Measurements from ENCODE around the gene DECR2. TPM values are rescaled to one million over a fixed set of nuclear protein-coding genes. Genes with fewer than 3 reads are reported as not detected.
"Not testable (repeated sequence)": the region's sequence is repeated elsewhere in the genome, so short reads cannot be mapped to it uniquely, and the experiment has no call there.

The DECR2 gene
- polyA plus RNA-seq, 4 donors: 28.1 to 42.0 (median 31.9) TPM

DNA sequence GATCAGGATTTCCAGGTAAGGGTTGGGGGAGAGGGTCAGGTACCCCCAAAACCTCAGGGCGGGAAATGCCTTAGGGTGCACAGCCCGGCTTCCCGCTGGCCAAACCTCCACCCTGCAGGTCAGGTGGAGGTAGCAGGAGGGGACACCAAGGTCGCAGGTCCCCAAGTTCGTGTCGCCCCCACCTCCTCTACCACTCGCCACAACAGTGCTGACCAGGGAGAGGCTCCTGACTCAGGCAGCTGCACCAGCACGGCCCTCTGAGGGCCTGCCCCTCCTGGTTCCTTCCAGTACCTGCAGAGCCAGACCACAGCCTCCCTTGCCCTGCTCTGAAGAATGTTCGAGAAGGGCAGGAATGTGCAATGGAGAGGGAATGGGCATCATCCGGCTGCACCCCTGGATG lies 35.2 kb upstream of the DECR2 start:
- DNase-seq (ENCODE audit: low read depth in 4 of 4, low spot score in 2 of 4): no peak

DNA sequence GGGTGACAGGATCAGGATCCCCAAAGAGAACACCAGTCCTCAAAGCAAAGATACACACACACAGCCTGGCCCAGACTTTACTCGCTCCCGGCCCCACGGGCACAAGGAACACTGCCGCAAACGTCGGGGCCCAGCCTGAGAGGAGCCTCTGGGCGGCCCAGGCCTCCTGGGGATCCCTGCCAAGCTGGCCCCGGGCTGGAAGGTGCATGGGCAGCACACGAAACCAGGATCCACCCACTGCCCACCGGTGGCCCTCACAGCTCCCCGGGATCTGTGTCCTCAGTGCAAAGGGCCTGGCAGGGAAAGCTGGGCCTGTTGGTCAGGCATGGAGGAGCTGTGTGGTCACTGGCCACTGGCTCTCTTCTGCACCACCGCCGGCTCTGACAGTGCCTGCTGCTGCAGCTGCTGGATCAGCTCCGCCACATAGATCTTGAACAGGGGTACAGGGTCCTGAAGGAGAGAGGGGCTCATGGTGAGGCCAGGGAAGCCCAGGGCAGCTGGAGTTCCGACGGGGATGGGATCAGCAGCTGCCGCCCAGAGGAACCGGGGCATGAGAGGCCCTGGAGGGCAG lies 34.3 kb upstream of the DECR2 start:
- DNase-seq (ENCODE audit: low read depth in 4 of 4, low spot score in 2 of 4): no peak

- DNase-seq (ENCODE audit: low read depth in 4 of 4, low spot score in 2 of 4): no peak
These were observed 33.1 kb upstream of the DECR2 start for GRCh38 chr16:368388-369158.

- DNase-seq (ENCODE audit: low read depth in 4 of 4, low spot score in 2 of 4): no peak
These were observed 32.3 kb upstream of the DECR2 start for GRCh38 chr16:369275-369865.

- no peak for DNase-seq (ENCODE audit: low read depth in 4 of 4, low spot score in 2 of 4)
These were observed 31.7 kb upstream of the DECR2 start for GRCh38 chr16:369866-370436.

- DNase-seq (ENCODE audit: low read depth in 4 of 4, low spot score in 2 of 4): peak in 3 of 4 donors; percentile 79 to 91 (median 89)
These were observed 31.2 kb upstream of the DECR2 start, which contains the start of gene MRPL28 for GRCh38 chr16:370443-370842. Gene MRPL28, minus strand, starts transcription at chr16:370538. Its CDS starts 320 bp downstream, at chr16:370218.

DNA sequence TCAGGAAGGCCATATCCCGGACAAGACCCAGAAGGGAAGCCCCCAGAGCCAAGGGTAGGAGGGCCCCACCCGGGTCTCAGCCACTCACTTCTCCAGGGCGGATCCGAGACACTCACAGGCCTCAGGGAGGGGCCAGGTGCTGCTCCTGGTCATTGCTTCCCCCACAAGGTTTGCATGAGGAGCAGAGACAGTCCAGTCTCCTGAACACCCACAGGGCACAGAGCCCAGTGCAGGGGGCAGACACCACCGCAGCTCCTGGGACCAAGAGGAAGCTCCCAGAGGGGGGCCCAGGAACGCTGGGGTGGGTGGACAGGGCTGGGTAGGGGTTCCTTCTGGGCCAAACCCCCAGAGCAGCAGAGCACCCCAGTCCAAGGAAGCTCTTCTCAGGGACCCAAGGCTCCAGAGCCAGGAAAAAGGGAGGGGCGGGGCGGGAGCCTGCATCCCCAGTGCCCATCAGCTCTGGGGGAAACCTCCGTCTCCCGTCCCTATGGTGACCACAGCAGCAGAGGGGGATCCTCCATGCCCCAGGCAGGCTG lies 30.6 kb upstream of the DECR2 start:
- DNase-seq (ENCODE audit: low read depth in 4 of 4, low spot score in 2 of 4): no peak

DNA sequence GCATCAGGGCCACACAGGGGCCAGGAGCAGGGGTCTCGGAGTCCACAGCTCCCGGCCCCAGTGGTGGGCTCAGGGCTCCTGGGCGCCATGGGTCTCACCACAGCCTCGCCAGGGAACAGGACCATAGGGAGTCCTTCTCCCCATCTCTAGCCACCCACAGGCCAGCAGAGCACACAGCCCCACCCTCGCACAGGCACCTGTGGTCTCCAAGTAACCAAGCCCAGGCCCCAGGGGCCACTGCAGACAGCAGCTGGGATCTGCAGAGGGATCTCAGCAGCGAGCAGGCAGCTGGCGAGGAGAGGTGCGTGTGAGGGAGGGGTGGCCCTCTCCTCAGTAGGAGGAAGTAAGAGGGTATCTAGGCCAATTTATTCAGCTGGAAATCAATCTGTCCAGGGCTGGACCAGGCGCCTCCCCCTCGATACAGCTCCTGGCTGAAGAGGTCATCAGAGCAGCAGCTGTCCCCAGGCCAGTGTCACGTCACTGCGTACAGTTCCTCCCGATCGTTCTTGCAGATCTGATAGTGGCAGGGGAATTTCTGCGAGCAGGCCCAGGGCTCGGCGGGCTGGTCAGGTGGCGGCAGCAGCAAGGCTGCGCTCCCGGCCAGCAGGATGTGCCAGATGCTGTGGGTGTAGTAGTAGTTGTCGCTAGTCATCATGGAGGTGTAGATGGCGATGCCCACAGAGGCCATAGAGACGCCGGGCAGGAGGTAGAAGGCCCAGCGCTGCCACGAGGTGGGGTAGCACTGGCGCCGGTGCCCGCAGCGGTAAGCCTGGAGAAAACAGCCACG lies 30.0 kb upstream of the DECR2 start:
- DNase-seq (ENCODE audit: low read depth in 4 of 4, low spot score in 2 of 4): no peak

DNA sequence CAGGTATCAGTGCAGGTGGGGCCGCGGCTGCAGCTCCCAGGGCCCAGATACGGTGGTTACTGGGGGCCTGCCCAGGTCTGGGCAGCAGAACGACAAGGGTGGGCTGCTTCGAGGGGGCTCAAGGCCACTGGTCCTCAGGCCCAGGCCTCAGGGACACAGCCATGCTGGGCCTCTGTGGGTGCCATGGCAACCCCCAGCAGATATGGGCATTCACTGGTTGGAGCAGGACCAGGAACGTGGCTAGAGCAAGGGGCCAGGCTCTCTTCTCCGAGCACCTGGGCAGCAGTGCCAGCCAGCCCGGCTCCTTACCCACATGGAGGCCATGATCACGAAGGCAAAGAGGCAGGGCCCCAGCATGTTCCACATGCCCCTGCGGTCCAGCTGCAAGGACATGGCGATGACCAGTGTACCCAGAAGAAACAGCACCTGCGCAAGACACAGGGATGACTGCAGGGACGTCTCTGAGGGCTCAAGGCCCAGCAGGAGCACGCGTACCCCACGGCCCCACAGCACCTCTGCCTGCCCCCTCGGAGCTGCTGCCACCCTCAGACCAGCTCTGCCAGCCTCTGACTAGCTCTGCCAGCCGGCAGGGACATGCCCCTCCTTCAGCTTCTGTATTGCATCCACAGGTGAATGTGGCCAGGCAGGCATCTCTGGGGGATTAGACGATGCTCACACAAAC lies 29.2 kb upstream of the DECR2 start:
- DNase-seq (ENCODE audit: low read depth in 4 of 4, low spot score in 2 of 4): no peak

- no peak for DNase-seq (ENCODE audit: low read depth in 4 of 4, low spot score in 2 of 4)
These were observed 28.6 kb upstream of the DECR2 start for GRCh38 chr16:373020-373598.

GRCh38 chr16:373848-374615 lies 27.7 kb upstream of the DECR2 start:
- DNase-seq (ENCODE audit: low read depth in 4 of 4, low spot score in 2 of 4): no peak

DNA sequence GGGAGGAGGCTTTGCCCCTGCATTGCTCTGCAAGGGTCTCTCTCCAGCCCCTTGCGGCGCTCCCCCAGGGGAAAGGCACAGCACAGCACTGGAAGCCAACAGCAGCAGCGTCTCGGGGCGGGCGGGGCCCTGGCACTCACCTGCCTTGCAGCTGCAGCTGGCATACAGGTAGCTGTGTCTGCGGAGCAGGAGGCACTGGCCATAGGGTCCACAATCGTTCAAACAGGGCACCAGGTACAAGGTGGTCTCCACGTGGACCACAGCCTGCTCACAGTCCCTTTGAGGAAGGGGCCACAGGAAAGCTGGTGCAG lies 27.1 kb upstream of the DECR2 start:
- no peak for DNase-seq (ENCODE audit: low read depth in 4 of 4, low spot score in 2 of 4)

DNA sequence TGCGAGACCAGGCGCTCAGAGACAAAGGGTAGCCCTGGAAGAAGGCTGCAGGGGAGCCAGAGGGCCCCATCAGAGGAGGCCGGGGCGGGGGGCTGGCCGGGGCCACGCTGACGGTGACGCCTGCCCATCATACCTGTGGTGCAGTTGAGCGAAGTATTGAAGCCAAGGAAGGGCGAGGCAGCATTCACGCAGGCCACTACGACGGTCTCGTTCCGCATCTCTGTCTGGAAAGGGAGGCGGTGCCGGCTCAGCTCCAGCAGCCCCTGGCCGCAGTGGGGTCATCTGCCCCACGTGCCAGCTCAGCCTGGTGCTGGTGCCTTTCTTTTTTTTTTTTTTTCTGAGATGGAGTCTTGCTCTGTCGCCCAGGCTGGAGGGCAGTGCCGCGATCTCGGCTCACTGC lies 26.5 kb upstream of the DECR2 start:
- no peak for DNase-seq (ENCODE audit: low read depth in 4 of 4, low spot score in 2 of 4)

DNA sequence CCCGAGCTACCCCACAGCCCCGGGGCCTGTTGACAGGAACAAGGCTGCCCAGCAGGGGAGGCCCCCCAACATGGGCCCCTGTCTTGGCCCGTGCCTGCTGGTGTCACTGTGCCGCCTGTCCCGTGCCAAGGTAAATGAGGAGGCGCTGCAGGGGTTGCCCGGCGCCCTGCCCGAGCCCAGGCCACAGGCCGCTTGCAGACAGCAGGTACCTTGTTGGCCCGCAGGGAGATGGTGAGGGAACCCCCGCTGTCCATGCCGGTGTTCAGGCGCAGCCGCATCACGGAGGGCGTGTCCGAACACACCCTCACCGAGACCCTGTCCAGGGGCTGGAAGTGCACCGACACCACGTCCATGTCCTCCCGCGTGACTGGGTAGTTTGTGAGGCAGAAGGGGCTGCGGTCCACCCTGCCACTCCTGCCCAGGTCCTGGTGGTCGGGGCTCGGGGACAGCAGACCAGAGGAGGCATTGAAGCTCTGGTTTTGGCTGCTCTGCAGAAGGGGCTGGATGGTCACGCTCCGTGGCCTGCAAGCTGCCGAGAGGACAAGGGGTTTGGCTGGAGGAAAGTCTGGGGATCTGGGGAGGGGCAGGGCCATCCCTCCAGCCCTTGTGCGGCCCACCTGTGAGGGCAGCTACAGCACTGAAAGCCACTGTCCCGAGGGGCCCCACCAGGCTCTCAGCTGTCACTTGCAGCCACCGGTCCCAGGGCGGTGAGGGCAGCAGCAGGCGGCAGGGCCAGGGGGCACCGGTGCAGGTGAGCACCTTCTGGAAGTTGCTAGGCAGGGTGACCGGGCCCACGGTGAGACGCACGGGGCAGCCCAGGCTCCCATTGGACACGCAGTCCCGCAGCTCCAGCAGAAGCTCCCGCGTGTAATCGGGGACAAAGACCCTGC lies 25.5 kb upstream of the DECR2 start:
- DNase-seq (ENCODE audit: low read depth in 4 of 4, low spot score in 2 of 4): no peak

DNA sequence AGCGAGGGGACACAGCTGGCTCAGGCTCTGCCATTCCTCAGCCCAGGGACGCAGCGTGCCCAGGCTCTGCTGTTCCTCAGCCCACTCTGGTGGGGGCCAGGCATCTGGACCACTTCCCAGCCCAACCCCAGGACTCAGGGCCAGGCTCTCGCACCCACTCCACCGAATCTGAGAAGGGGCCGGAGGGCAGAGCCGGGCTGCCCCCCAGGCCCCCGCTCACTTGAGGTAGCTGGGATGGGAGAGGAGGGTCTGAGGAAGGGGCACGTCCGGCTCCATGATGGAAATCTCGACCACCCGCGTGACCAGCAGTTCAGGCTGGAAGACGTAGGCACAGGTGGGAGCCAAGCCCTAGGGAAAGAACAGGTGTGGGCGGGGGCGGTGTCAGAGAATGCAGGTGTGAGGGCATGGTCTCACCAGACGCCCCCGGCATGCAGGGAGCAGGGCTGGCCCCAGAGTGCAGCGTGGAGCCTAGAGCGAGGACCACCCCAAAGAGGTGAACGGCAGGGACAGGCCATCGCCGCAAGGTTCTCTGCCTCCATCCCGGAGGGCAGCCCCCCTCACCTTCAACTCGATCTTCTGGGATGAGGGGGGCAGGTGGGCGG lies 24.8 kb upstream of the DECR2 start:
- no peak for DNase-seq (ENCODE audit: low read depth in 4 of 4, low spot score in 2 of 4)

DNA sequence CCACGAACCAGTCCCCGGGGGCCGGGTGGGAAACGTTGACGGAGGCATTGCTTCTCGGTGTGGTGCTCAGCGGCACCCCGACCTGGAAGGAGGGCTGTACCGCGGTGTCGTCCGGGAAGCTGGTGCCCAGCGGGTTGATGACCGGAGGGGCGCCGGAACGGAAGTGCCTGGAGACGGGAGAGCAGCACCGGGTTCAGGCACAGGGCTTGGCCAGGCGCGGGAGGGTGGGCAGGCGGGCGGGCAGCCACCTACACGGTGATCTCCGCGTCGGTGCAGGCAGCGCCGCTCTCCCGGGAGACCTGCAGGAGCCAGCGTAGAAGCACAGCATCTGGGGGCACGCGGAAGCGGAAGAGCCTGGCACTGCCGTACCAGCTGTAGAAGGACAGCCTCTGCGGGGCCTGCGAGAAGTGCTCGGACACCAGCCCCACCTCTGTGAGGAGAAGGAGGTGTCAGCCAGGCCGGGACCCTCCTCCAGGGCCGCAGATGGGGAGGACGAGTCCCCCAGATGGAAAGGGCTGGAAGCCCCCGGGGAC lies 24.2 kb upstream of the DECR2 start:
- DNase-seq (ENCODE audit: low read depth in 4 of 4, low spot score in 2 of 4): no peak

DNA sequence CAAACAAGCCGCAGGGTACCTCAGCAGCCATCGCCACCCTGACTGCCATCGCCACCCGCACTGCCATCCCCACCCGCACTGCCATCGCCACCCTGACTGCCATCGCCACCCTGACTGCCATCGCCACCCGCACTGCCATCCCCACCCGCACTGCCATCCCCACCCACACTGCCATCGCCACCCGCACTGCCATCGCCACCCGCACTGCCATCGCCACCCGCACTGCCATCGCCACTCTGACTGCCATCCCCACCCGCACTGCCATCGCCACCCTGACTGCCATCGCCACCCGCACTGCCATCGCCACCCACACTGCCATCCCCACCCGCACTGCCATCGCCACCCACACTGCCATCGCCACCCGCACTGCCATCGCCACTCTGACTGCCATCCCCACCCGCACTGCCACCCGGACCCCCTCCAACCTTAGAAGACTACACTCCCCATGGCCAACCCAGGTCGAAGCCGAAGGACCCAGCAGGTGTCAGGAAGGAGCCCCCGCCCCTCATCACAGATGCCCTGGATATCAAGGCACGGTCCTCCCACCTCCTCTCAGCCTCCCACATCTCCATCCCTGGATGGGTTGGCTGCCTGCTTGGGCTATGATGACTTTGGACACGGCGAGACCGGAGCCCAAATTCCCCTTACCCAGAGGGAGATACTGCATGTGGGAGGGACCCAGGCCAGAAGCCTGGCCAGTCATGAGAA lies 23.4 kb upstream of the DECR2 start:
- DNase-seq (ENCODE audit: low read depth in 4 of 4, low spot score in 2 of 4): not testable (repeated sequence)
